NCI-H146 (cell line): ENCODE measurements around the gene MGAT4A.
A peak's percentile ranks its signal among the peaks of the same experiment; 100 is the strongest.

ENCODE experiments used
- DNase-seq: peaks from one replicate; lab custom pipeline; 2025; lab: John Stamatoyannopoulos, UW

Gene MGAT4A

DNA sequence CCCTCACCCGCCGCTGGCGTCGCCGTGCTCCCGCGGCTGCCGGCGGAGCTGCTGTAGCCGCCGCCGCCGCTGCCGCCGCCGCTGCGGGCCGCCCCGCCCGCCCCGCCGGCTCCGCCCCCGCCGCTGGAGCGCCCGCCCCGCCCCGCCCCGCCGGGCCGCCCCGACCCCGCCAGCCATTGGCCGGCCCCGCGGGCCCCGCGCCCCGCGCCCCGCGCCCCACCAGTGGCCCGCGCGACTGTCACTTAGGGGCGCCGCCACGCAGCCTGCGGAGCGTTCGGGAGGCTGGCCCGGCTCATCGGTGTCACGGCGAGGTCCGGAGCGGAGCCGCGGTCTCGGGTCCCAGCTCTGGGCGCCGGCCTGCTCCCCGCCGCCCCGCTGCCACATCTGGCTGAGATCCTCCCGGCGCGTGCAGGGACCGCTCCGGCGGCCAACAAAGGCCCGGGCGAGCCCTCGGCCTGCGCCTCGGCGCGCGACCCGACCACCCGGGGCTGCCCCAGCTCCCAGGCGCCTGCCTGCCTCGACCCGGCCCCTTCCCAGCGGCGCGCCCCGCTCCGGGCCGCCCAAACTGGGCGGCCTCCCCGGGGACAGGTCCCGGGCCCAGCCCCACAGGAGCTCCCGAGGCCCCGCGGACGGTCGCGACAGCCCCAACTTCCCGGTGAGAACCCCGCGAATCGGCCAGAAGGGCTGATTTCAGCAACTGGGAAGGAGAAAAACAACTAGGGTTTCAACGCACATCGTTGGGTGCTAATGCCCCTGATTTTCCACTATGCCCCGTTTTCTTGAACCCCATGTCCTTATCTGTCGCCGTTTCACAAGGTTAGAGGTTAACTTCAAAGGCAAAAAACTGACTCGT, at the start of gene MGAT4A:
MGAT4A (minus strand) TSS at position 92 of the 853 bp plus-strand sequence. CDS start 4,800 bp downstream, outside the sequence.
- peak; percentile 75 for DNase-seq

DNA sequence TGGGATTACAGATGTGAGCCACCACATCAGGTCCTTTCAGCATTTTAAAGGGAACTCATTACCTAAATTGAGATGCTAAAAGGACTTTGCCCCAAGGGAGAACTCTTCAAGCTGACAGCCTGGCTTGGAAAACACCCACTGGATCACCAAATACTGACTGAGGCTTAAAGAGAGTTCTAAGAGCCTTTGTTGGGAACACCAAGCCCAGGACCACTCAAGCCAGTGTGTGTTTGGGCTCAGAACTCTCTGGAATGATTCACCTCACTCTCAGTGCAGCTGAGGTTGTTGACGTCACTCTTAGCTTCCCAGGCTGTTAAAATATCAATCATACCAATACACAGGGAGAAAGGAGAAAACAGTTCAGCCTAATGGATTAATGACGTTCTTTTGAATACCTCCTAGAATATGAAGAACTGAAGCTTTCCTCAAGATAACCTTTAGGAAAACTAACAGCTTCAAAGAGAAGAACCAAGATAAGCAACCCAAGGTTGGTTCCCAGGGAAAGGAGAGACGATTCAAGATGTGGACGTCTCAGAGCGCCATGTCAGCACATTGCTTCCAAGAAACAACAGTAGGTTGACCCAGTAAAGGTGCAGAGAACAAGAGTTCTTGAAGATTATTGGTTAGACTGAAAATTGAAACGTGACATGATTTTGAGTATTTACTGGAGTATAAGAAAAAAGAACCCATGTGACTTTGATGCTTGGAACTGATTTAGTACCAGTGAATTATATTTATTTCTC, 48.0 kb upstream of the MGAT4A start:
- no peak for DNase-seq

DNA sequence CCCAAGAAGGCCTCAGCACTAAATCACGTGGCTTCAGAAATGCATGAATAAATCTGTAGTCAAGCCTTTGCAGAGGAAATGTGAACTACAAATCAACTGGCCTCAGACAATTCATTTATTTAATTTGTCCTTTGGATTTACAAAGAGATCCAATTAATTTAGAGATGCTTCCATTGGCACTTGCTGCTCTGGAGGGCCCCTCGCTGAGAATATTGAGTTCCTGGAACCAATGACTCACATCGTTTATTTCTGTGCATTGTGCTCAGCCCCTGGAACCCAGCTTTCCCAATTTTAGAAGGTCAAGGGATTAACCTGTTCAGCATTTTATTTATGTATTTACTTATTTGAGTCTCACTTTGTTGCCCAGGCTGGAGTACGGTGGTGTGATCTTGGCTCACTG, 47.2 kb upstream of the MGAT4A start:
- peak; percentile 15 for DNase-seq

DNA sequence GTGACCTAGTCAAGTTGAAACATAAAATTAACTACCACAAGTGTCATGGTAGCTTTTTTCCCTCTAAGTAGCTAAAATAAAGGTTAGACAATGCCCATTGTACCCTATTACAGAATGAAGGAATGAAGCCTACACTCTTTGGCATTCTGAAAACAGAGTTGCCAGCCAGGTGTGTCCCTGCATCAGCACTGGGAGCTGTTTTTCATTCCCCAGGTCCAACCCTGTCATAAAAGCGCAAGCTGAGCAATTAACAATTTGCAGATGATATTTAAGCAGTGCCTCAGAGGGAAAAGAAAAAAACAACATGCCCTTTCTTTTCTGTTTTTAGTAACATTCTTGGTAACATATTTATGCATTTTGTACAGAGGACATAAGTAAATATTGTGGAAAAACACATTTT, 46.8 kb upstream of the MGAT4A start:
- DNase-seq: no peak

DNA sequence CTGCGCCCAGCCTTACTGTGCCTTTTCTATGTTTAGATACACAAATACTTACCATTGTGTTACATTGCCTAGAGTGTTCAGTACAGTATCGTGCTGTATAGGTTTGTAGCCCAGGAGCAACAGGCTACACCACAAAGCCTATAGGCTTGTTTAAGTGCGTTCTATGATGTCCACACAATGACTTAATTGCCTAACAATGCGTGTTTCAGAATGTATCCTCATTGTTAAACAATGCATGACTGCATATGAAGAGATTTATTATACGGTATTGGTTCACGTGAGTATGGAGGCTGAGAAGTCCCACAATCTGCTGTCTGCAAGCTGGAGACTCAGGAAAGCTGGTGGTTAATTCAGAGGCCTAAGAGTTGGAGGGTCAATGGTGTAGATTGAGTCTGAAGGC, 46.1 kb upstream of the MGAT4A start:
- DNase-seq: no peak

DNA sequence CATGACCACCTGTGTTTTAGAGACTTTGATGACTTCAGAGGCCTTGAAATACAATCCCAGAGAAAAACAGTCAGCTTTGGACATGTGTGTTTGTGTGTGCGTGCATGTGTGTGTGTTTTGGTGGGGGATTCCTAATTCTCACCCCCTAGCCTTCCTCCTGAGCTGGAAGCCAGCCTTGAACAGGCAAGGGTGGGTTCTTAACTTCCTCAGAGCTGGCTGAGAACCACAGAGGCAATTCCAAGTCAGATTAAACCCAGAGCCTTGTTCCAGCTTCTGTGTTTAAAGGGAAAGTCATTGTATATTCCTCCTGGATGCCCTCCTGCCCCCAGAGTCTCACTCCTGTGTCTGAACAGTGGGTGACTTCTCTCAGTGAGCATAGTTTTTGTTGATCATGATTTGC, 45.2 kb upstream of the MGAT4A start:
- no peak for DNase-seq

DNA sequence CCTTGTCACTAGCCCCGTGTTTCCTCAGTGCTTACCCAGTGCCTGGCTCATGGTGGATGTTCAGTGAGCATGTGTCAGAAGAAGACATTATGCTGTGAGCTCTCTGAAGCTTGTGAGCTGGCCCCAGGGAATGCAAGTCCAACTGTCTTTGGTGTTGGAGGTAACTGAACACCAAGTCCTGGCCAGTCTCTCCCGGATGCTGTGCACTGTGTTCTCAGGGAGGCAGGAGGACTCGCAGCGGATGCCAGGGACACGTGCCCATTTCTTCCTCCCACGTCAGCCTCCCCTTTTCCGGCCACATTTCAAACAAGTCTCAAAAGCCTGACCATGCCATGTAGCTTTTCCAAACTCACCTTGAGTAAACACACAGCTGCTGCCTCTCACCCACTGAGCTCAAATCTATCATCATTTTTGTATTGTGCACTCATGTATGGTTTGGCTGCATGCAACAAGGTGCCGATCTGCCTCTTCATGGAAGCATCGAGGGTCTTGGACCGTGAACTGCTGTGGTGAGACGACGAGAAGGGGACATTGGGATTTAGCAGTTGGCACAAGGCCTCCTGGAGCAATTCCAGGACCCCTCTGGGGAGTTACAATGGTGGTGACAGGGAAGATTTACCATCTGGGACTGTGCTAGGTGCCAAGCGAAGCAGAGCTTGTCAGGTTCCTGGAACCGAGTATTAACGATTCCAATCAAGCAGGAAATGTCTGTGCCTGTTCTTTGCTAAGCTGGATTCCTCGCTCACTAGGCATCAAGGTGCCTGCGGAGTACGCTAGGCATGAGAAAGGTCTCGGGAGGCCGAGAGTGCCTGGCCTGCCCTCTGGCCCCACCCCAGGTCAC, 44.4 kb upstream of the MGAT4A start:
- DNase-seq: no peak

DNA sequence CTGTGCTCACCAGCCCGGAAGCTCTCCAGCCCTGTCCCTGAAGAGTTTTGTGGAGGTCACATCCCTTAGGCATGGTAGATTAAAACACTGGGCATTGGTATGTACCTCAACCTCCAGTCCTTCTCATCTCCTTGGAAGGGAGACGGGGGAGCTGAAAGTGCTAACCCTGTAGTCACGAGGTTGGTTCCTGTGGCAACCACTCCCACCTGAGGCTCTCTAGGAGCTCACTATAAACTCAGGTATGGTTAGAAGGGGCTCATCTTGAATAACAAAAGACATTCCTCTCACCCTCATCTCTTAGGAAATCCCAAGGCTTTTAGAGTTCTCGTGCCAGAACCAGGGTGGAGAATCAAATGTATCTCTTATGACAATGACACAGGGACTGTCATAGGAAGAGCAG, 43.0 kb upstream of the MGAT4A start:
- no peak for DNase-seq

DNA sequence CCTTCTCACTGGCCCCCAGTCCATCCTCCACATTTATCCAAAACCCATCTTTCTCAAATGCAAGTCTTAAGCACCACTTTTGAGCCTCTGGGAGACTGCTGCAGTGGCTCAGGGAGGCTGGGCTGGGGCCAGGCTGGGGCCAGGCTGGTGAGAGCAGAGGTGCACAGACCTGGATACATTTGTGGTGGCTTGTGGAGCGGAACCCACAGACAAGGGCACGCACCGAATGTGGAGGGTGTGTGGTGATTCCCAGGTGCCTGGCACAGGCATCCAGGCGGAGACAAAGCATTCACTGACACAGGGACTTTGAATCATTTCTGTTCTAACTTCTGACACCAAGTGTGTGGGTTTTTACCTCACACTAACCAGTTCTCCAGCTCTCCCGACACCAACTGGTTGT, 42.2 kb upstream of the MGAT4A start:
- DNase-seq: no peak

DNA sequence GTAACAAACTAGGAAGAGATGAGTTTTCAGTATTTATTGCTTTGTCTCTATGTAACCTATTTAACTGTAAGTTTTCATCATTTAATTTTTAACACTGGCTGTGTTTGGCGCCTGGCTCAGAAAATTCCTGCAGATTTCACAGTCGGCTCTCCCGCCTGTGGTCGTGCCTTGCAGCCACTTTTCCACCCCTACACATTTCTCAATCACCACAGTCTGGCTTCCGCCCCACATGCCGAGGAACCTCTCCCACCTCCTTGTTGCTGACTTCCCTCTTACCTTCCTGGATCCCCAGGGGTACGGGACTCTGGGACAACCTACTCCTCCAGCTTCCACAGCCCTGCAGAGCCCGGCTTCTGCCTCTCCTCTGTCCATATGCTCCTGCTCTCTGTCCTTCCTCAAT, 41.6 kb upstream of the MGAT4A start:
- DNase-seq: no peak

DNA sequence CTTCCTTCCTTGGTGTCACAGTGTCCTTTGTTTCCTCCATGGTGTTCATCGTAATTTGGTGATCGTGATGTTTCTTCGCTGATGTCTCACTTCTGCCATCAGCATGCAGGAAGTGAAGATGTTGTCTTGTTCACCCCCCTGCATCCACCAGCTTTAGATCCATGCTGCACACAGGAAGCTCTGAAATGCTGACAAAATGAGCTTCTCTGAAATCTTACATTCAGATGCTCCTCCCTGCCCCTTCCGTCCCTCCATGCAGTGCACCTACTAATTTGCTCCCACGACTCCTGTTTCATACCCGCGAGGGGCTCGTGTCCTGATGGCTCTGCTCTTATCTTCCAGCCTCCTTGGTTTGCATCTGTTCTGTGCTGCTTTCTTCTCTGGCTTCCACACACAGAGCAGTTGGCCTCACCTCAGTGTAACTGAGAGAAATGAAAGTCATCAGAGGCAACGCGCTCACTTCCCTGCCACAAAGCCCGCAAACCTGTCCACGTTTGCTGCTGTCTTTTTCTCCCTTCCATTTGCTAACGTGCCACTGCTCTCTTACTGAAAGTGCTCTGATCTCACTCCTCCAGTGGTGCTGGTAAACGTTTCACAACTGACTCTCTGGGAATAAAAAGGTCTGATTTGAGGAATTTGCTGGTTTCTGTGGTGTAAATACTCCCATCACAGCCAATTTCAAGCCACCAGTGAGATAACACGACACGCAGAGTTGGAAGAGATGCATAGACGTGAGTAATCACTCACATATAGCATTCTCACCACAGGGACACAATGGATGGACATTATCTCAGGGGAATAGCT, 41.0 kb upstream of the MGAT4A start:
- no peak for DNase-seq

DNA sequence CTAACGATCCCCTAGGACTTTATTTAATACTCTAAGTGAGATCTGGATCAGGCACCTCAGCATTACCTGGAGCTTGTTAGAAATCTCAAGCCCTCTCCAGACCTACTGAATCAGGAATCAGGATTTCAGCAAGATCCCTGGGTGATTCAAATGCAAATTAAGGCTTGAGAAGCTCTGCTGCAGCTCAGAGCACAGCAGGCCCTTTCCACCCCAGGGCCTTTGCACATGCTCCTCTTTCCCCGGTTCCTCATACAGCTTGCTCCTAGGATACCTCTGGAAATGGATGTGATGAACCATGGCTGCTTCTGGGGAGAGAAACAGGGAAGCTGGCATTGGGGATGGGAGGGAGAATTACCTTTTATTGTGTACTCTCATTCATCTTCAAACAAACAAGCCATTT, 40.3 kb upstream of the MGAT4A start:
- peak; percentile 7 for DNase-seq

DNA sequence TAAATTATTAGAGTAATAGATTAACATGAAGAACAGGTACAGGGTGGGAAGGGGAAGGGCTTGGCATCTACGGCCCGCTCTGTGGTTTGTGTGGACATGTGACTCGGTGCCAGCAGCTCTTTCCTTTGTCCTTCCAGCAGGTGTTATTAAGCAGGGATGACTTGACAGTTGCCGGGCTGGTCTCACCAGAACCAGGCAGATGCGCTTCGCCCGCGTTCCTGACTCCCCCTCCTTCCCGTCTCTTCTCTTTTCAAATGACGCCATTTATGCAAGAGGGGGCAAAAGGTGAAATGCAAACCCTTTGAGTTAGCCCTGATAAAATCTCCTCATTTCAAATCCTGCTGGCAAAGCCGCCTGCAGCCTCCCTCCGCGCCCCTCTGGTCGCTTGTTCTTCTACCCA, 38.9 kb upstream of the MGAT4A start:
- peak; percentile 97 for DNase-seq

DNA sequence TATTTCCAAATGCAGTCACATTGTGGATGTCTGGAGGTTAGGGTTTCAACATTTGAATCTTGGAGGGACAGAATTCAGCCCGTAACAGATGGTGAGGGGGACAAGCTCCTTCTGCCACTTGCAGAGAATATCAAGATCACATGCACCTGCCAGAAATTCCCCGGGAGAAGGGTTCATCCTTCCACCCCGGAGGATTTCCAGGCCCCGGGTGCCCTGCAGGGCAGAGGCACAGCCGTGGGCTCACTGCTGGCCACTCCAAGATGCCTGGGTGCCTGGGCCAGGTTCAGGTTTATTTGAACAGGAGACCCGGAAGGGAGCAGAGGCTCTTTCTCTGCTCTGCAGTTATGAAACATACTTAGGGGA, 38.2 kb upstream of the MGAT4A start:
- DNase-seq: peak; percentile 30

DNA sequence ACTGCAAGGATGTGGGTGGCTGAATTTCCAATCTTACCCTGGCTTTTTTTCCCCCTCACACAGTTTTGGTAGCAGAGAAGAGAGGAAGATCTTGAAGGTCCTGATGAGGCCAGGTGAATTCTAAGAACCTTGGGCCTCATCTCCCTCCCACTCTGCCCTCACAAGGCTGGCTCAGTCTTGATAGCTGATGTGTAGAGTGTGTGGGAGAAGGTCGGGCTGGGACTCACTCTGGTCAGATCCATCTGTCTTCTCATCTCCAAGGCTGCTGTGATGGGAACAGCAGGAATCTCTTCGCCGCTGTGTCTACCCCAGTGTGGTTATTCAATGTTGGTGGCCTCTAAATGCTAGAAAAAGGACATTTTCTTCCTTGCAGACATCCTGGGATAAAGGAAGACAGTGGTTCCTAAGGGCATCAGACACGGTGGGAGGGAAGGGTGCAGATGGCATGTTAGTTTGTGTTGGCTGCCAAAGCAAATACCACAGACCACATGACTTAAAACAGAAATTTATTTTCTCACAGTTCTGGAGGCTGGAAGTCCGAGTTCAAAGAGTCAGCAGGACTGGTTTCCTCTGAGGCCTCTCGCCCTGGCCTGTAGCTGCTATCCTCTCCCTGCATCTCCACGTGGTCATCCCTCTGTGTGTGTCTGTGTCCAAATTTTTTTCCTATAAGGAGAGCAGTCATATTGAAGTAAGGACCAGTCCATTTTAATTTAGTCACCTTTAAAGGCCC, 37.6 kb upstream of the MGAT4A start:
- DNase-seq: peak; percentile 30

DNA sequence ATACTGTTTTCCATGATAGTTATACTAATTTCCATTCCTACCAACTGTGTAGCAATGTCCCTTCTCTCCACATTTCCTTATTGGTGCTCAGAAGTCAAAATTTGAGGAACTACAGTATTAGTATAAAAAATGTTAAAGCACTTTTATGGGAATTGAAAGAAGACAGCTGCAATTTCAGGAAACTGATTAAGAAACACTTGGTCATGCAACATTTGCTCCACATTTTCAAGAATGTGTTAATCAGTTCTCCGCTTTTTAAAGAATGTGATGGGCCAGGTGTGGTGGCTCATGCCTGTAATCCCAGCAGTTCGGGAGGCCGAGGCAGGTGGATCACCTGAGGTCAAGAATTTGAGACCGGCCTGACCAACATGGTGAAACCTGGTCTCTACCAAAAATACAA, 33.6 kb upstream of the MGAT4A start:
- no peak for DNase-seq

DNA sequence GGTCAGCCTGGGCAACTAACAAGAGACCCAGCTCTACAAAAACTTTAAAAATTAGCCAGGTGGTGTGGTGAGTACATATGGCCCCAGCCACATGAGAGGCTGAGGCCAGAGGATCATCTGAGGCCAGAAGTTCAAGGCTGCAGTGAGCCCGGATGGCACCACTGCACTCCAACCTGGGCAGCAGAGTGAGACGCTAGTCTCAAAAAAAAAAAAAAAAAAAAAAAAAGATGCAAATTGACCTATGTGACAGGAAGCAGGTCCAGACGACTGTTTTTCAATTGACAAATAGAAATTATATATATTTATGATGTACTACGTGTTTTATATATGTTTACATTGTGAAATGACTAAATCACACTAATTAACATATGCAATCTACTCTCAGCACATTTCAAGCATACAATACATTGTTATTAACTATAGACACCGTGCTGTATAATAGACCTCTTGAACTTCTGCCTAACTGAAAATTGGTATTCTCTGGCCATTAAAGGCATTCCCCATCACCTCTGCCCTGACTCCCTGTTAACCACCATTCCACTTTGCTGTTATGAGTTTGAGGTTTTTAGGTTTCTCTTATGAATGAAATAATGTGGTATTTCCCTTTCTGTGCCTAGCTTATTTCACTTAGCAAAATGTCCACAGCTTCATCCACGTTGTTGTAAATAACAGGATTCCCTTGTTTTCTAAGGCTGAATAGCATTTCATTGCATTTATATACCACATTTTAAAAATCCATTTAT, 32.4 kb upstream of the MGAT4A start:
- DNase-seq: no peak

DNA sequence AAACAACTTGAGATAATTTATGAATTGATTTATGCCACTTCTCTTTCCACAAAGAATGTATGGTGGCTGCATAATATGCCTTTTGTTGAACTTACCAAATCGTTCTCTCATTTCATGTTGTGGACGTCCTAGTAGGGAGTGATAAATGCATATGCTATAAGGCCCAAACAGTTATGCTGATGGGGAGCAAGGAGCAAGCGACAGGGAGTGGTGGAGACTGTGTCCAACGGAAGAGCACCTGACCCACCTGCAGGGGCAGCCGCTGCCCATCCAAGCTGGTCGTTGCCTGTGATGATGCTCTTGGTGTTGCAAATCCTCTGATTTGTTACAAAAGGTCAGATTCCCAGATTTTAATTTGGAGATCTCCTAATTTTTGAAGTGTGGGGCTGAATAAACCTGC, 31.0 kb upstream of the MGAT4A start:
- DNase-seq: no peak

DNA sequence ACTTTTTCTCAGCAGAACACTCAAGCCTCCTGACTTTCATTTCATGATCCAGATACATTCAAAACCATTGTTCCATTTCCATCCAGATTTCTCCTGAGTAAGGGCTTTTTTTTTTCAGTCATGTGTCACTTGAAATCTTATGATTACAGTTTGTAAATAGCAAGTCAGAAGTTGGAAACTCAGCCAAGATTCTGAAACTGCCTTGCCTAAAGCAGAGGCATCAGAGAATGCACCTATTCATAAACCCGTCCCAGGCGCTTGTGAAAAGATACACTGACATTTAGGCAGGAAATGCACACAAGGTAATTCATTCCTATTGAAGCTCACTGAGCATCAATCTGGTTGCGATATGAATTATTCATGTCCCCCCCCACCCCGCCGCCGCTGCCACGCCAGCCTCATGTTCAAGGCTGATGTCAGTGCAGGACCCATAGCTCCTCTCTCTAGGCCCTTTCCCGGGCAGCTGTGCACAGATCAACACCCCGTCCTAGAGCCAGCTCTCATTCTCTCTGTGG, 30.4 kb upstream of the MGAT4A start:
- DNase-seq: no peak
